ENCODE results near the gene ZC3H13.
A peak's percentile ranks its signal among the peaks of the same experiment; 100 is the strongest.
"Not testable (repeated sequence)": the region's sequence is repeated elsewhere in the genome, so short reads cannot be mapped to it uniquely, and the experiment has no call there.

The ZC3H13 gene

DNA sequence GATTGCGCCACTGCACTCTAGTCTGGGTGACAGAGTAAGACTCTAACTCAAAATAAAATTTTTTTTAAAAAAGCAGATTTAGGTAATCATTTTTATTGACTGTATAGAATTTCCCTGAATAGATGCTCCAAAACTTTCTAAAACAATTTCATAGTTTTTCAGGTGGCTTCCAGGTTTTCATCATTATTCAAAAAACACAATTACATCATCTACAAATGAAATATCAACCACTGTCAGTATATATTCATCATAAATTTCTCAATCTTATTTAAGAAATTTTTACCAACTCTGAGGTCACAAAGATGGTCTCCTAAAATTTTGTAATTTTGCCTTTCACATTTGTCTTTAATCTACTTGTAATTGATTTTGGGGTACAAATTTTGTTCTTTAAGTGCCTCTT is 48.1 kb downstream of the ZC3H13 start:
- DNase-seq = no peak

DNA sequence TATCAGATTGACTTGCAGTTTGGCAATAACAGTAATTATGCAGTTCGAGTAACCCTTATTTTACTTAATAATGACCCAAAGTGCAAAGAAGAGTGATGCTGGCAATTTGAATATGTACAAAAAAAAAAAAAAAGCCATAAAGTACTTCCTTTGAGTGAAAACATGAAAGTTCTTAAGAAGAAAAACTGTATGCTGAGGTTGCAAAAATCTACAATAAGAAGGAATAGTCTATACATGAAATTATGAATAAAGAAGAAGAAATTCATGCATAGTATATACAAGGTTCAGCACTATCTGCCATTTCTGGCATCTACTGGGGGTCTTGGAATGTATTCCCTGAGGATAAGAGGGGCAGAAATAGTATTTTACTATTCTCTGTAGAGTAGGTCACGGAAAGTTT is 55.9 kb downstream of the ZC3H13 start:
- no peak for DNase-seq

DNA sequence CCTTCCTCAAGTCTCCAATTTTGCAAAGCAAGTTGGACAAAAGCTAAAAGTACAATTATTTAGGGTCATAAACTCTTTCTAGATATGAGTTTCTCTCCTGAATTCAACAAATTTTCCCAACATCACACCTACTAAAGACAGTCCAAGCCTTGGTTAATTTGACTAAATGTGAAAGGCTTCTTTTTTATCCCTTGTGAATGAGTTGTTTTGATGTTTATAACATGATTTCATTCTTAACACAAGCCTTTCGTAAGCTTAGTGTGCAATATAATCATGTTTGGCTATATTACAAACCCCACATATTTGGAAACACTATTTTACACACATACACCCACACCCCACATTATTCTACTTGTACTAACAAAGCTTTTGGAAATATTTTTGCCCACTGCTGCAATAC is 57.3 kb downstream of the ZC3H13 start:
- DNase-seq = no peak

DNA sequence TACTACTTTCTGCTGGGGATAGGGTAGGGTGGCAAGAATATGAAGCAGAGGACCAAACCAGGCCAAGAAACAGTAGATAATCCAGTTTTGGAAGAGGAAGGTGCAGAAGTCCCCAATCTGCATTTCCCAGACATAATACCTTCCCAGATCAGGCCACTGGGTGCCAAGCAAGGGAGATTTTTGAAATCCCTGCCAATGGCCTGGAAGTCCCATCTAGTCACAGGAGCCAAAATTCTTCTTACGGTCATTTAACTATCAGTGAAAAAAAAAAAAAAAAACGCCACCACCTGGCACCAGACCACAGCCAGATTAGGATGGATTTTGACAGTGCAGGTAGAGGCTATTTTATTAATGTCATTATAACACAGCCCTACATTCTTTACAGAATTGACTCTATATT is 57.8 kb downstream of the ZC3H13 start:
- DNase-seq = no peak

DNA sequence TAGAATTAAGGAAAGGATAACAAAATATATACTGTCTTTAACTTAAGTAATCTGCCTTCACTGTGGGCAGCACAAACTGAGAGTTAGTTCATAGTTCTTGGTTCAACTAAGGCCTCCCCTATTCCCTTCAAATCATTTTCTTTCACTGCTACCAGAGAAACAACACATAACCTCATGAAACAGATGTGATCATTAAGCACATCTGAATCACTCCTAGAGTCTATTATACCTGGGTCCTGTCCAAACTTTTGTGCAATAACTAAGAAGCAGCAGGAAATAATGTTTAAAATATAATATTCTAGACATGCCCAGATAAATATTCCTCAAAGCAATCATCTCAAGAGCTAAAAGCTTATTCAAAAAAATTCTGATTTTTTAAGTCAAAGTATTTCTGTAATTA is 62.9 kb downstream of the ZC3H13 start:
- peak; percentile 68 for DNase-seq

DNA sequence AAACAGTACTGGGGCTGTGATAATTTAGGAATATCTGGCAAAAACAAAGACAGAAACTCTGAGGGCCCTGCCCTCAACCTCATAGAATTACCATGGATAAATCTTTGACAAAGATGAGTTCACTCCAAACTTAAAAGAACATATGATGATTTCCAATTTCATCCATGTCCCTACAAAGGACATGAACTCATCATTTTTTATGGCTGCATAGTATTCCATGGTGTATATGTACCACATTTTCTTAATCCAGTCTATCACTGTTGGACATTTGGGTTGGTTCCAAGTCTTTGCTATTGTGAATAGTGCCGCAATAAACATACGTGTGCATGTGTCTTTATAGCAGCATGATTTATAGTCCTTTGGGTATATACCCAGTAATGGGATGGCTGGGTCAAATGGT is 71.4 kb downstream of the ZC3H13 start:
- not testable (repeated sequence) for DNase-seq

DNA sequence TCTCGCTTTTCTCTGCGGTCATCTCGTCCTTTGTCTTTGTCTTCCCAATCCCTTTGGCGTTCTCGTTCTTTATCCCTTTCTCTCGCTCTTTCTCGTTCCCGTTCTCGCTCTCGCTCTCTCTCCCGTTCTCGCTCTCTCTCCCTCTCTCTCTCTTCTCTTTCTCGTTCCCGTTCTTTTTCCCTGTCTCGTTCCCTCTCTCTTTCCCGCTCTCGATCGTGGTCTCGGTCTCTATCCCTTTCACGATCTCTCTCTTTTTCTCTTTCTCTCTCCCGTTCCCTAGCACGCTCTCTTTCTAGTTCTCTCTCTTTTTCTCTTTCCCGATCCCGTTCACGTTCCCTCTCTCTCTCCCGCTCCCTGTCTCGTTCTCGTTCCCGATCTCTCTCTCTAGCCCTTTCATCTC is 77.2 kb downstream of the ZC3H13 start:
- DNase-seq = no peak

DNA sequence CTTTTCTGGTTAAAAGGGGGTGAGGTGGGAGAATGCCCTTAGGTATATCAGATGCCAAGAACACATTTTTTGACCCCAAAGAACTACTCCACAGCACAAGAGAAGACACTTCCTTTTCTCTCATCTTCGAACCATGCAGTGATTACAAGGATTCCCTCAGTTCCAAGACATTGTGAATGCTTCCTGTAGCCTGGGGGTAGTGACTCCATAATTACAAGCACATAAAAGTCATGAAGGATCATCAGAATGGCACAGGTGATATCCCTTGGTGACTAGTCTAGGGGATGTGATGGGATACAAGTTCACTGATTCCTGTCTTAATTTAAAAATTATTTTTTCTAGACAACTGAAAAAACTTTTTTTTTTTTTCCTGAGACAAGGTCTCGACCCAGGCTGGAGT is 78.0 kb downstream of the ZC3H13 start:
- DNase-seq = no peak

DNA sequence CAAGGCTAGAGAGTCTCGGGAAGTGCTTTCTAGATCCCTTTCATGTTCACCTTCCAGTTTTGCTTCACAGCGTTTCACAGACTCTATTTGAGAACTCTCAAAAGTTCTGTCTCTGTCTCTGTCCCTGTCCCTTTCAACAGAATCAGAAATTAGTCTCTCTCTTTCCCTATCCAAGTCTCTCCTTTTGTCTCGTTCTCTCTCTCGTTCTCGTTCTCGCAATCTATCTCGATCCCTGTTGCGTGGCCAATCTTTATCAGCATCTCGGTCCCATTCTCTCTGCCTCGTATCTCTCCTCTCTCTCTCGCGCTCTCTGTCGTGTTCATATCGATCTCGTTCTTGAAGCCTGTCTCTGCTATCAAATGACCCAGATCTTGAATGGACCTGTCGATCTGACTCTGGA is 85.0 kb downstream of the ZC3H13 start:
- DNase-seq = no peak

DNA sequence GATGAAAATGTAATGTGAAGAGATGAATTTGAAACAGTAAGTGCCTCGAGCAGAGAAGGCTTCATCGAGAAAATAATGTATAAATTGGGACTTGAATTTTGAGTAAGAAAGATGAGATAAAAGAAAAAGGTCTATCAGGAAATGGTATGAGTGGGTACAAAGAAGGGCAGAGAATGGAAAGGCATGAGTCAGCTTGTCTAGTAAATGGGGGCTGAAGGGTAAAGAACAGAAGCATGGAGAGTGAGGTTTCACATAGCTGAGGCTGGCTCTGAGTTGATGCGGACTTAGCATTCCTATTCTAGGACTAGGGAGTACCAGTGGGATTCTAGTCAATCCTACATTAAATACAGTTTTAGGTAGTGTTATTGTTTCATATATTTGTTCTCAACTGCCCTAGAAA is 85.8 kb downstream of the ZC3H13 start:
- DNase-seq = no peak

DNA sequence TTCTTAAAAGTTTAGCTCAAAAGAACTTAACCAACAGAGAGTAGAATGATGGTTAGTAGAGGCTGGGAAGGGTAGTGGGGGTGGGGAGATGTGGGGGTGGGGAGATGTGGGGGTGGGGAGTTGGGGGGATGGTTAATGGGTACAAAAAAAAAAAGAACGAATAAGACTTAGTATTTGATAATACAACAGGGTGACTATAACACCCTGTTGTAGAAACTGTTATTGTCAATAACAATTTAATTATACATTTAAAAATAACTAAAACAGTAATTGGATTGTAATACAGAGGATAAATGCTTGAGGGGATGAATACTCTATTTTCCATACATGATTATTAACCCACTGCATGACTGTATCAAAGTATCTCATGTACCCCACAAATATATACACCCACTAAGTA is 91.1 kb downstream of the ZC3H13 start:
- DNase-seq = no peak

DNA sequence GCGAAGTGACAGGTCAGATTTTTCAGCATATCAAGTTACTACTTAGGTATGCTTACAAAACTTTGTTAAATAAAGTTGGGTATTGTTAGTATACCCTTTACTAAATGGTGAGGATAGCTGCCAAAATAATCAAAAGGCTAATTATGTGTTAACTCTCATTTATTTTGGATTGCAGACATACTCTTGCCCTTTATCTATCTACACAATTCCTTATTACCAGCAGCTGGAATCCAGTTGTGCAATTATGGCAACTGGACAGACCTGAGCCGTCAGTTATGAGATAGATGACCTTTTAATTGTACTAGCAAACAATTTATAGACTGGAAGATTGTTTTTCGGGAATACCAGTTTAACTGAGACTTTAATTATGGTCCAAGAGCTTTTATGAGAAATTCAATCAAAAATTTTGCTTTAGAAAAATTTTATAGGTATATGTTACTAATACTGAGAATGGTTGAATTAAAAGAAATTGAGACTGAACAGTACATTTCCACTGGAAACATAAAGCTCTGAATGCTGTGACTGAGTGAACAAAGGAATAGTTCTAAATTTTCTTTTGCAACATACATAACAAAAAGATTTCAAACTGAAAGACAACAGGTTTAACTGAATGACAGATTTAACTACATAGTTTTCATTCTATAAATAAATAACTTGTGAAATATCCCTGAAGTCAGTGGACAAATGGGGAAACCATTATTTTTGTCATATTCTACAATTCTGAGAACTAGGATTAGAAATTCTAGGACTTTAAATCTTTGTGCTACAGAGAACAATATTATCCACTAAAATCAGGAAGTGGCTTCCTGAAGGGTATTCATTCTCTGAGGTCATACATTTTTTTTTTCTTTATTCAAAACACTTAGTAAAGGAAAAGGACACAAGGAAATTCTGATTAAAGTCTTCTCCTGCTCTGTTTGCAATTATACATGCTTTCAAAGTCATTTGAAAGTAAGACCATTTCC is 97.4 kb downstream of the ZC3H13 start:
- DNase-seq = no peak

DNA sequence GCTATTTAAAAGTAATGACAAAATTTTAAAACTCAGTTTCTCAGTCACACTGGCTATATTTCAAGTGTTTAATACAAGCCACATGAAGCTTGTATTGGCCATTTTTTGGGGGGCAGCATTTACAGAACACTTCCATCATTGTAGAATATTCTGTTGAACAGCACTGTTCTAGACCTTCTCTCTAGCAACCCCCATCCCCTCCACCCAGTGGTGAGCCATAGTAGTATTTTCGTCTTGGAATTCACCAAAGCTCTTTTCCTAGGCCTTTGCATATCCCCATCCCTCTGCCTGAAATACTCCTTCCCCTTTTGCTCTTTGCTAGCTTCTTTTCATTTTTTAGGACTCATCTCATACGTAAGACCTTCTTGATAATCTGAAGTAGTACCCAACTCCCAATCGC is 99.5 kb downstream of the ZC3H13 start:
- DNase-seq = no peak

DNA sequence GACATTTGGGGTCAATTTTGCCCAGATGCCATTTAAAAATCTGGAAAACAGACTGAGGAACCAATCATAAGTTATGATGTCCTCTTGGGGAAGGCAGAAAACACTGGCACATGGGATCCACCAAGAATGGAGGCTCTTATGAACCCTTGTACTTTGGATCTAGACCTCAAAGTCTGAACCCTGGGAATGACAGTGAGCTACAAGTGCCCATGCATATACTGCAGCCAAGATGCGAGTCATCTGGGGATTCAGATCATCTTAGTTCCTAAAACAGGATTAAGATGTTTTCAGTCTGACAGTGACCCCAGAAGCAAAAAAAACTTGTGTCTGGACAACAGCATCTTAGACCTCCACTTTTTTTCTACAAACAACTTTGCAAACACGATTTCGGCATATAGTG is 100.8 kb downstream of the ZC3H13 start:
- no peak for DNase-seq

DNA sequence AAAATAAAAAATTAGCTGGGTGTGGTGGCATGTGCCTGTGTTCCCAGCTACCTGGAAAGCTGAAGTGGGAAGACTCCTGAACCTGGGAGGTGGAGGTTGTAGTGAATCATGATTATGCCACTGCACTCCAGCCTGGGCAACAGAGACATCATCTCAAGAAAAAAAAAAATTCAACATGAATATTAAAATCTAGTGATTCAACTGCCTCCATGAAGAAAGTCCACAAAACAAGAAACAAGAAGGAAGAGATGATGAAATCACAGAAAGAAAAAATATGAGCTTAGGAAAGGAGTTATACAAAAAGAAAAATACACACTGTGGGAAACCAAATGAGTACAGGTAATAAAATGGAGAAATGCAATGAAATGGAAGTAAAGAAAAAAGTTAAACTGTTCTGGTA is 101.4 kb downstream of the ZC3H13 start:
- DNase-seq = no peak

DNA sequence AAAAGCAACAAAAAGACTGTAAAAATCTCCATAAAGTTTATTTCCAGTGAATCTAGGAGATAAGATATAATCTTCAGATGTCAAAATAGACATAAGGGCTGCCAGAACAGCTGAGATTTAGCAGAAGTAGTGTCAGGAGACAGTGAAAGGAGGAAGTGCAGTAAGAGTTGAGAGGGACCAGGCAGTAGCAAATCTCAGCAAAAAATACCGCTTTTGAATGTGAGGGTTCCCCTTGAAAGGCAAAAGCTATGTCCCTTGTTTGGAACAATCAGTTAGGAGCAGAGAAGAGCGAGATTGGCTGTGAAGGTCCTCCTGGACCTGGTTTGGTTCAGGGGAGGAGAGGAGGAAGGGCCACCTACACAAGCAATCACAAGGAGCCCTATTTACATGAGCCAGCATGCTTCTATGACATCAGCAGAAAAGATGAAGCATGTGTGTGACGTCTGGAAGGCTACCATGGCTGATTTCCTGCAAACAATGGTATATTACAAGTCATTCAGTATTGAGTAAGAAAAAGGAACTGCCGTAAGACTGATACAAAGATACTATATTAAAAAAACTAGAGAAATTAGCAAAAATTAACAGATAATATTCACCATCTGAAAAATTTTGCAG is 102.1 kb downstream of the ZC3H13 start:
- DNase-seq = no peak

DNA sequence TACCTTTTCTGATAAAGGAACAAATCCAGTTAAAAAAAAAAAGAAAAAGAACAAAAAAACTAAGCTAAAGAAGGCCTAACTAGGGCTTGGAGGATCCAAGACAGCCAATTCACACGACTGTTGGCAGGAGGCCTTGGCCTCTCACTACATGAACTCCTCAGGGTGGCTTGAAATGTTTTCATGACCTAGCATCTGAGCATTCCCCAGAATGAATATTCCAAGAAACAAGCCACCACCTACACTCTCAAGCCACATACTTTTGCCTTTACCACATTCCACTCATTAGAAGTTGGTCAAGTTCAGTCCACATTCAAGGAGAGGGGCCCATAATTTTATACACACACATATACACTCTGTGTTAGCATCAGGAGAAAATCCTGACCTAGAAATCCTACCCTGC is 103.4 kb downstream of the ZC3H13 start:
- DNase-seq = peak; percentile 15

DNA sequence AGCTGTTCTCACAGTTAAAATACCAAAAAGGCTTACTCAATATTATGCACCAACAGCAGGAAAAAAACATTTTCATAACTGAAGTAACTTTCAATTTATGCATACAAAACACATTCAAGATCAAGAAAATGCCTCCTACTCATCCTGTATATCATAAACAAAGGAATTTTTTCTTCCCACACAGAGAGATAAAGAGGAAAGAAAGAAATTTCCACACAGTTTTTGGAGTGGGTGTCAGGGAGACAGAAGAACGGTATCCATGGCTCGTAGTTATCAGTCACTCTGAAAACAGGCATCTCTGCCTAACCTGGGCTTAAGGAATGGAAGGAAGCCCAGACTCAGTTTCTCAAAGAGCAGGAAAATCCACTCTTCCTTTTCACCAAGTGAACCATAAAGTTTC is 108.6 kb downstream of the ZC3H13 start:
- DNase-seq = no peak

DNA sequence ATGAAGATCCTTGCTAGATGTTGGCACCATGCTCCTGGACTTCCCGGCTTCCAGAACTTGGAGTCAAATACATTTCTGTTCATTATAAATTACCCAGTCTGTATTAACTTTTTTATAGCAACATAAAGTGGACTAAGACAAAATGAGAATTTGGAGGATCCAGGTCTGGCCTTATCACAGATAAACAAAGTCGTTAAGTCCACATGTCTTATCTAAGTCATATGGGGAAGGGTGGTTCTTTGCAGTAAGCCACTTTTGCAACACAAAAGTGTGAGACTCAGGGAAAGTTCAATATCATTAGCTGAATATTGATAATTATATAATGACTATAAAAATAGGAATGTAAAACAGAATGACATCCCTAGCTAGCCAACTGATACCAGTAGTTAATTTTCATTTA is 109.4 kb downstream of the ZC3H13 start:
- no peak for DNase-seq

DNA sequence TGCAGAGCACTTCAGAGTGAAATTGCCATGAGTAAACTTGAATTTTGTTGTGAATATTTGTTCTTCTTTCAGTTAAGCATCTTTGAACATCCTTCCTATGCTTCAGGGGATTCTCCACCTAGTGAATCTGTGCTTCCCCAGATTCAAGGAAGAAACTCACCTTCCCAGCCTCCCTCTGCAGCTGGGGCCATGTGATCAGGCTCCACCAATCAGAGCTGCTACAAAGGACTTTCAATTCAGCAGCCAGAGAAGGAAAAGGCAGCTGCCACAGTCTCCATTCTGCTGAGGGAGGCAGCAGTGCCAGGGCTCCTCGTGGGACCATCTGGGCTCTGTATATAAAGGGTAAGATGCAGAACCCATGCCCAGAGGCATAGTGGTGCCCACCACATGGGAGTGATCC is 111.3 kb downstream of the ZC3H13 start:
- no peak for DNase-seq

DNA sequence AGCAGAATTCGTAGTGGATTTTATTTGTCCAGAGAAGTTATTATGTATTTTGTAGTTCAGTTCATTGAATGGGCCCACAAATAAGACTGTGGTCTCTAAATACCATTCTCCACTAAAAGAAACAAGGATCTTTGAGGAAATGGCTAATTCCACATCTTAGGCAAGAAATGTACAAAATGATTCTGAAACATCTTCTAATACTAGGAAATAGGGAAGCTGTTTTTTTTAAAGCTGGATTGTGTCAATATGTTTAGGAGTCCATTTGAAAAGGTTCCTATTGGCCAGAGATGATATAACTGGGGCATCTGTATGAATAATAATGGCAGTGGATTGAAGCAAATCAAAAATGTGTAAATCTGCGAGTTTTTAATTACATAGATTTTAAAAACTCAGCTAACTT is 112.5 kb downstream of the ZC3H13 start:
- DNase-seq = no peak

DNA sequence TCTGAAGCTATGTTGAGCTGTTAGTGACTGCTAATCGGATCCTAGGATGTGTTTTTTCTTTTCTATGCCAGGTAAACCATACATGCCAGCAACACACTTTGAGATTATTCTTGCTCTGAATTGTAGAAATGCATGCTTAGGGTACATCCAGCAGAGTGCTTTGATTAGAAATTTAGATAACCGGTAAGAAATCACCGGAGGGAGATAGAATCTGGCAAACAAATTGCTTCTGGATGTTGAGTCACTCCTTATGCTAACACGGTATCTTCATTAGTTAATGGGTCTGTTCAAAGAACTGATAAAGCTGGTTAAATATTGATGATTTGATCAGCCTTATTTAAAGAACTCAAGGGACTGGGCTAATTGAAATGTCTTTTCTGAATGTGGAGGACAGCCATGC is 115.9 kb downstream of the ZC3H13 start:
- no peak for DNase-seq

DNA sequence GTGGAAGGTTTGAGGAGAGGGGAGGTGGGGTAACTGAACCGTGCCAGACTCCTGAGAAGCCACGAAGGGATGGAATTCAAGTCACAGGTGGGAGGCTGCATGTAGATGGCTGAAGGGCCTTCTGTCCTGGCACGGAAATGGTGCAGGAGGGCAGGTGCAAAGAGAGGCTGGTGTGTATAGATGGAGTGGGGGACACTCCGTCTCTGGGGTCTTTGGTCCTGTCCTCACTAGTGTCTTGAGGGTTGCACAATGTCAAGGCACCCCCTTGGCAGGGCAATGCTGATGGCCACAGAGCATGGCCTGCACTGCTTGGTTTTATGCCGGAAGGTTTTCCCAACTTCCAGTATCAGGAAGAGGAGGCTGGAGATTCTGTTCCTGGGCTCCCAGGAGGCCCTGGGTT is 118.3 kb downstream of the ZC3H13 start:
- DNase-seq = no peak

DNA sequence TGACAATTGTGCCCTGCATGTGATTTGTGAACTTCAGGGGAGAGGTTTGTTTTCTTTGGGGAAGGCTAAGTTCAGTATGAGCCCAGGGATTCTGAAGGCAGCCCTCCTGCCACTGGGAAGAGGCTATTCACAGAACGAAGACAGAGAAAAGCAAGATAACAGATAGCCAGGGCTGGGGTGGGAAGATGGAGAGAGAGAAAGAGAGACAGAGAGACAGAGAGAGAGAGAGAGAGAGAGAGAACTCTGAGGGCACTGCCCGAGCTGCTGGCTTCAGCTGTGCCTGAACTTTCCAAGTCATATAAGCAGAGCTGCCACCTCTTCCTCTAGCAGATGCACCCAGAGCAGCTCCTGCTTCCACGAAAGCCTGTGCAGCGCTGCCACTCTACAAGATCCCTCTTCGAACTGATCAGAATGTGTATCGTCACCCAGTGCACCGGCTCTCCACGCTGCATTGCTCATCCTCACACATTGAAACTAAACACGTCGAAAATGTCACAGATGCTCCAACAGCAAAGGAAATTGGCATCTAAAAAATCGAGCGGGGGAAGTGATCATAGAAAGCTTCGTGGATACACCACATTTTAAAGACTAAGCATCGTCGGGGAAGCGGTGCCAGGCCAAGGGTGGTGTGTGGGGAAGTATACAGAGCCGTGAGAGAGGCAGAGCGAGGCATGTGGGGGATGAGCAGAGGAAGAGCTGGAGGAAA is 119.2 kb downstream of the ZC3H13 start:
- DNase-seq = no peak
